Measurements from ENCODE around the gene GPR158.

DNA sequence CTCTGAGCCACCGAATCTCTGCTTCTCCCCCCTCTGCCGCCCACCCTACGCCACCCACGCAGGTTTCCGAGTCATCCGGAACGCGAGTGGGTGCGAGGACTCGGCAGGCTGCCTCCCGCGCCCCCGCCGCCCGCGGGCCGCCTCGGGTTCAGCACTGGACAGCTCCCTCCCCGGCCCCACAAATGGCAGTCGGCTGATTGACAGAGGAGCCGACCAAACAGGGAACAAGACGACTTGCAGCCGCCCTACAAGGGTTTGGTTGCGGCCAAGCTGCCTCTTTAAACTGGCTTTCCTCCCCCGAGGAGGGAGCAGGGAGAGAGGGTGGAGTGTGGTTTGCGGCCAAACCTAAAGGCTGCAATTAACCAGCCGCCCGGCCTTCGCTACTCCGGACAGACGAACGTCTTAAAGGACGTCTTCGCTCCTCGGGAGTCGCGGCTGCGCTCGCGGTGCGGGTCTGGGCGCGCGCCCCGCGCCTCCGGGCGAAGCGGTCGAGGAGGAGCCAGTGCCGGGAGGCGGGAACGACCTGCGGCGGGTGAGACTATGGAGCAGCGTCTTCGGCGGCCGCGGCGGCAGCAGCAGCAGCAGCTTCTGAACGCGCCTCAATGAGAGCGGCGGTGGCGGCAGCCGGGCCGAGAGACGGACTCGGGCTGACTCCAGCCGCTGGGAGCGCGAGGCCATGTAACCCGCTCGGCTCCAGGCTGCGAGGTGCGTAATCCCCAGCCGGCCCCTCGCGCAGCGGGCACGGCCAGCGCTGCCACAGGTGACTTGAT lies at the start of gene GPR158:
- TF ChIP-seq, protein P1, sequence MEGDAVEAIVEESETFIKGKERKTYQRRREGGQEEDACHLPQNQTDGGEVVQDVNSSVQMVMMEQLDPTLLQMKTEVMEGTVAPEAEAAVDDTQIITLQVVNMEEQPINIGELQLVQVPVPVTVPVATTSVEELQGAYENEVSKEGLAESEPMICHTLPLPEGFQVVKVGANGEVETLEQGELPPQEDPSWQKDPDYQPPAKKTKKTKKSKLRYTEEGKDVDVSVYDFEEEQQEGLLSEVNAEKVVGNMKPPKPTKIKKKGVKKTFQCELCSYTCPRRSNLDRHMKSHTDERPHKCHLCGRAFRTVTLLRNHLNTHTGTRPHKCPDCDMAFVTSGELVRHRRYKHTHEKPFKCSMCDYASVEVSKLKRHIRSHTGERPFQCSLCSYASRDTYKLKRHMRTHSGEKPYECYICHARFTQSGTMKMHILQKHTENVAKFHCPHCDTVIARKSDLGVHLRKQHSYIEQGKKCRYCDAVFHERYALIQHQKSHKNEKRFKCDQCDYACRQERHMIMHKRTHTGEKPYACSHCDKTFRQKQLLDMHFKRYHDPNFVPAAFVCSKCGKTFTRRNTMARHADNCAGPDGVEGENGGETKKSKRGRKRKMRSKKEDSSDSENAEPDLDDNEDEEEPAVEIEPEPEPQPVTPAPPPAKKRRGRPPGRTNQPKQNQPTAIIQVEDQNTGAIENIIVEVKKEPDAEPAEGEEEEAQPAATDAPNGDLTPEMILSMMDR (IDR thresholded peaks at IDR 0.05; ENCODE audit: low read depth, low read length, poor library complexity, severe bottlenecking) = no peak
- no peak for TF ChIP-seq EZH2phosphoT487 (IDR thresholded peaks at IDR 0.05; ENCODE audit: borderline replicate concordance, low read length)
